ENCODE measurements around the gene DPH1.

The DPH1 gene

GRCh38 chr17:2055292-2056205 is 25.6 kb downstream of the DPH1 start:
- no peak for TF ChIP-seq TCF4 (CRISPR knock-in tag; IDR thresholded peaks at IDR 0.05; ENCODE audit: borderline replicate concordance)
- no peak for TF ChIP-seq ISL1 (CRISPR knock-in tag; IDR thresholded peaks at IDR 0.05)
- TF ChIP-seq RARB (CRISPR knock-in tag; IDR thresholded peaks at IDR 0.05) = no peak
- peak; percentile 6 for ATAC-seq

GRCh38 chr17:2056206-2057174 is 26.5 kb downstream of the DPH1 start:
- no peak for ATAC-seq
- TF ChIP-seq OSR1 (CRISPR knock-in tag; IDR thresholded peaks at IDR 0.05) (no peak), ZNF565 (CRISPR knock-in tag; conservative IDR thresholded peaks at IDR 0.05; ENCODE audit: low read depth) (no peak), PPARA (CRISPR knock-in tag; IDR thresholded peaks at IDR 0.05; ENCODE audit: borderline replicate concordance) (no peak), ZC3H10 (CRISPR knock-in tag; IDR thresholded peaks at IDR 0.05) (no peak), PATZ1 (CRISPR knock-in tag; IDR thresholded peaks at IDR 0.05; ENCODE audit: borderline replicate concordance) (no peak), CSDC2 (CRISPR knock-in tag; IDR thresholded peaks at IDR 0.05) (no peak), ISL1 (CRISPR knock-in tag; IDR thresholded peaks at IDR 0.05) (no peak), TOX (CRISPR knock-in tag; IDR thresholded peaks at IDR 0.05; ENCODE audit: borderline replicate concordance) (no peak)

- TF ChIP-seq OSR1 (CRISPR knock-in tag; IDR thresholded peaks at IDR 0.05) (no peak), ZNF8 (CRISPR knock-in tag; IDR thresholded peaks at IDR 0.05) (no peak), RARB (CRISPR knock-in tag; IDR thresholded peaks at IDR 0.05) (no peak), ZNF70 (CRISPR knock-in tag; IDR thresholded peaks at IDR 0.05) (no peak), CSDC2 (CRISPR knock-in tag; IDR thresholded peaks at IDR 0.05) (no peak)
- ATAC-seq = no peak
These were observed 27.3 kb downstream of the DPH1 start for GRCh38 chr17:2057175-2057759.

DNA sequence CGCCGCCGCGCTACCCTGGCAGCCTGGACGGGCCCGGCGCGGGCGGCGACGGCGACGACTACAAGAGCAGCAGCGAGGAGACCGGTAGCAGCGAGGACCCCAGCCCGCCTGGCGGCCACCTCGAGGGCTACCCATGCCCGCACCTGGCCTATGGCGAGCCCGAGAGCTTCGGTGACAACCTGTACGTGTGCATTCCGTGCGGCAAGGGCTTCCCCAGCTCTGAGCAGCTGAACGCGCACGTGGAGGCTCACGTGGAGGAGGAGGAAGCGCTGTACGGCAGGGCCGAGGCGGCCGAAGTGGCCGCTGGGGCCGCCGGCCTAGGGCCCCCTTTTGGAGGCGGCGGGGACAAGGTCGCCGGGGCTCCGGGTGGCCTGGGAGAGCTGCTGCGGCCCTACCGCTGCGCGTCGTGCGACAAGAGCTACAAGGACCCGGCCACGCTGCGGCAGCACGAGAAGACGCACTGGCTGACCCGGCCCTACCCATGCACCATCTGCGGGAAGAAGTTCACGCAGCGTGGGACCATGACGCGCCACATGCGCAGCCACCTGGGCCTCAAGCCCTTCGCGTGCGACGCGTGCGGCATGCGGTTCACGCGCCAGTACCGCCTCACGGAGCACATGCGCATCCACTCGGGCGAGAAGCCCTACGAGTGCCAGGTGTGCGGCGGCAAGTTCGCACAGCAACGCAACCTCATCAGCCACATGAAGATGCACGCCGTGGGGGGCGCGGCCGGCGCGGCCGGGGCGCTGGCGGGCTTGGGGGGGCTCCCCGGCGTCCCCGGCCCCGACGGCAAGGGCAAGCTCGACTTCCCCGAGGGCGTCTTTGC is 28.0 kb downstream of the DPH1 start:
- TF ChIP-seq ZNF8 (CRISPR knock-in tag; IDR thresholded peaks at IDR 0.05) (no peak), ARNTL (CRISPR knock-in tag; IDR thresholded peaks at IDR 0.05; ENCODE audit: borderline replicate concordance, low read depth) (no peak), PATZ1 (CRISPR knock-in tag; IDR thresholded peaks at IDR 0.05; ENCODE audit: borderline replicate concordance) (no peak), BACH2 (CRISPR knock-in tag; IDR thresholded peaks at IDR 0.05; ENCODE audit: borderline replicate concordance) (no peak), CREB5 (CRISPR knock-in tag; IDR thresholded peaks at IDR 0.05; ENCODE audit: low read depth) (no peak), ZFP30 (CRISPR knock-in tag; IDR thresholded peaks at IDR 0.05) (no peak), RARB (CRISPR knock-in tag; IDR thresholded peaks at IDR 0.05) (no peak), SNAI2 (CRISPR knock-in tag; IDR thresholded peaks at IDR 0.05) (no peak), CSRNP3 (CRISPR knock-in tag; IDR thresholded peaks at IDR 0.05) (no peak), ZNF70 (CRISPR knock-in tag; IDR thresholded peaks at IDR 0.05) (no peak), GLIS3 (CRISPR knock-in tag; IDR thresholded peaks at IDR 0.05) (no peak), ZNF565 (CRISPR knock-in tag; conservative IDR thresholded peaks at IDR 0.05; ENCODE audit: low read depth) (no peak), ZC3H10 (CRISPR knock-in tag; IDR thresholded peaks at IDR 0.05) (no peak), ZFP3 (CRISPR knock-in tag; IDR thresholded peaks at IDR 0.05) (no peak), TCF4 (CRISPR knock-in tag; IDR thresholded peaks at IDR 0.05; ENCODE audit: borderline replicate concordance) (no peak), OSR1 (CRISPR knock-in tag; IDR thresholded peaks at IDR 0.05) (no peak), CSDC2 (CRISPR knock-in tag; IDR thresholded peaks at IDR 0.05) (no peak), TOX (CRISPR knock-in tag; IDR thresholded peaks at IDR 0.05; ENCODE audit: borderline replicate concordance) (no peak), ISL1 (CRISPR knock-in tag; IDR thresholded peaks at IDR 0.05) (no peak)
- ATAC-seq = no peak
